ENCODE results near the gene FYN.

FYN gene

DNA sequence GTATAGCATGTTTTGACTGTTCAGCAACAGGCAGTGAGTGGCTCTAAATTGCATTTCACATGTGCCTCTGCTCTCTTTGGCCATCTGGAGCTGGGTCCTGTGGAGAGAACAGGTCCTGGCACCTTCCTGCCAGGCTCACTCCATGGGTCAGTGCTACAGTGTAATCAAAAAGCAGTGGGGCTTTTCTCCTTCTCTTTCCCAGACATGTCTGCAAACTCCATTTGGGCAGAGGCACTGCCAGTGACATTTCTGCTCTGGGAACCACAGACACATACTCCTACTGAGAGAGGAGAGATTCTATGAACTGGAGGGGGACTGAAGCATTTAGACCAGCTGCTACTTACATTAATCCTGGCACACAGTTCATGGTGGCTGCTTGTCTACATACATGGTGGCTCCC, 199.3 kb downstream of the FYN start:
- no peak for DNase-seq

DNA sequence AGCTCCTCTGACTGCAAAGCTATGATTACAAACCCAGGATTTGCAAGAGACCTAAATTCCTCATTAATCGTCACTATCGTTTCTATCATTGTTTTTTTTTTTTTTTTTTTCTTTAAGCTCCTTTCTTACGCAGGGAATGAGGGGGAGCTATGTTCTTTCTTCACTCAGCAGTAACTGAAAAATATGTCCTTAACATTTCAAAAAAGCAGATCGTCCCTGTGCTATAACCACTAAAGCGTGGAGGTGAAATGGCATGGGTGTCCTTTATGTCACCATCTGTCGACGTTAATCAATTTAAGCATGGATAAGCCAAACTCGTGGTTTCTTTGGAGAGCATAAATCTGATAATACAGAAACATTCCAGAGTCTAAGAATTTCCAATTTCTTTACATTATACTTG, 199.7 kb downstream of the FYN start:
- DNase-seq = no peak

- DNase-seq = no peak
Measured at GRCh38 chr6:111672761-111673450, 200.3 kb downstream of the FYN start.

DNA sequence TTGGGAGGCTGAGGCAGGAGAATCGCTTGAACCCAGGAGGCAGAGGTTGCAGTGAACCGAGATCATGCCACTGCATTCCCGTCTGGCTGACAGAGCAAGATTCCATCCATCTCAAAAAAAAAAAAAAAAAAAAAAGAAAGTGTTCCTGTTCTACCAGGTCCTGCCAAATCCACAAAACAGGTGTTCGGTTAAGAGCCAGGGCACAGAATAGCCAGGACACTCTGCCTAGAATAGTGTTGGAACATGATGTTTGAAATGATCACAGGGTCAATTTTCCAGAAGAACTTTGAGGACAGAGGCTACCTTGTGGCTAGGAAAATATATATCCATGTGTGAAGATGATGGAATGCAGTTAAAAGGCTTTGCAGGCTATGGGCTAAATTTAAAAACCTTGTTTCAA, 203.9 kb downstream of the FYN start:
- DNase-seq = no peak

GRCh38 chr6:111668410-111668809, 204.8 kb downstream of the FYN start:
- DNase-seq = no peak

GRCh38 chr6:111667931-111668330, 205.3 kb downstream of the FYN start:
- DNase-seq = no peak

GRCh38 chr6:111666847-111667246, 206.4 kb downstream of the FYN start:
- no peak for DNase-seq

DNA sequence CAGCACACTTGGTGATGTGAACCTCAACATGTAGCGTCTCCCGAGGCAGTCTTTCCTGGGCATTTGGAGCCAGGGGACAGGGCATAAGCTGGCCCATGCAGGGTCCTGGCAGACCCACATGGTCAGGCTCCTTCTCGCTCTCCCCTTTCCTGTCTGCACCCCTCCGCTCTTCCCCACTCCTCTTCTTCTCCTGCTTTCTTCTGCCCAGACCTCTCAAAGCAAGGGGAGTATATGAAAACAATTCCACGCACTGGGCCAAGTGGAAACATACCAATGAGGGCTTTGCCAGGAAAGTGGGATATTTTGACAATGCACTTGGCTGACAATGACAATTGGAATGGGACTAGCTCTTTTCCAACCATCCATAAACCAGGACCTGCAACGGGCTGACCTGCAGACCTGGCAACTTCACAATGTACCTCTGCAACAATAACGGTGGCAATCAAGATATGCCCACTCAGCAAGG, 208.7 kb downstream of the FYN start:
- no peak for DNase-seq

- no peak for DNase-seq
Measured at GRCh38 chr6:111663692-111664564, 209.3 kb downstream of the FYN start.

DNA sequence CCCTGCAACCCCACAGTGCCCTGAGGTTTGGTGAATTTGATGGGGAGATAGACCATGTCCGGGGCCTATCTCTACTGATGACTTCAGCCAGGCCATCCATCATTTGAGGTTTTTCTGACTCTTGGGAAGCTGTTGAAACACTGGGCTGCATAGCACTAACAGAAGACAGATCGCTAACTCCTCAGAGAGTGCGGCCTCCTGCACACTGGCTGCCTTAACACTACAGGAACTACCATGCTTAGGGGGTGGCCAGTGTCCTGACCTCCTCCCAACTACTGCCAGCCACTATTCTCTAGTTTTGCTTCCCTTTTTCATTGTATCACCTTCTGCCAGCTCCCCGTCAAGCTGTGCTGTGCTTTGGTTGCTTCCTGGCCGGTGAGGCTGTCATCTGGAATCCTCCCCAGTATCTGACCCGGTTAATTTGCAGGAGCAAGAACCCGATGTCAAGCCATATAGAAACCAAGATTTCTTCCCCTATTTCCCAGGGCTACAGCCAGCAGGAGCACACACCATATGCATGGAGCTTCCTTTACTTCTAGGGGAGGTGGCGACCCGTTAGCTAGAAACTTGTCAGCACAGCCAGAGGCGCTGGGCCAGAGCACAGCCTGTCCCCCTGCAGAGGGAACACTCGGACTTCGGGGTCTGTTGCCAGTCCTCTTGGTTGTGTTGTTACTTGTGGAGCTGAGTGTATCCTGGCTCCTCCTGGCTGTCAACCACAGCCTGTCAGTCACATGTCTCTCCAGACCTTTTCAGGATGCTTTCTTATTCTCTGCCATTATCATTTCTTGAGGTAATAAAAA, 210.3 kb downstream of the FYN start:
- DNase-seq = no peak

- no peak for DNase-seq
Measured at GRCh38 chr6:111662072-111662793, 211.0 kb downstream of the FYN start.

GRCh38 chr6:111661541-111662061, 211.7 kb downstream of the FYN start:
- no peak for DNase-seq

DNA sequence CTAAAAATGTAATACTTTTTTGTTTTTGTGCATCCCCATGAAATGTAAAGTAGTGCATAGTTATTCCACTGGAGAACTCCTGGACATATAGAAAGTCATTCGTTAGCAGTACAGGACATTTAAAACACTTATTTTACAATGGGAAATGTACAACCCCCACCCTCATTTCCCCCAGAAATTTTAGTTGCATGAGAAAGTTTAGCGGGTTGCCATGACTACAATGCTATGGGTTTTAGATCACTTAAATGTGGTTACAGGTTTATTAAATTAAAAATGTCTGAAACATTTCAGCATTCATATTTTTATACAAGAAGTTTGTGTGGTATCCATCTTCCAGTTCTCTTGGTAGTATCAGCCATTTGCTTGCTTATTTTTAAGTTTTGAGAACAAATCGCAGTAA, 212.7 kb downstream of the FYN start:
- DNase-seq = no peak

GRCh38 chr6:111658462-111659154, 214.6 kb downstream of the FYN start:
- DNase-seq = no peak

DNA sequence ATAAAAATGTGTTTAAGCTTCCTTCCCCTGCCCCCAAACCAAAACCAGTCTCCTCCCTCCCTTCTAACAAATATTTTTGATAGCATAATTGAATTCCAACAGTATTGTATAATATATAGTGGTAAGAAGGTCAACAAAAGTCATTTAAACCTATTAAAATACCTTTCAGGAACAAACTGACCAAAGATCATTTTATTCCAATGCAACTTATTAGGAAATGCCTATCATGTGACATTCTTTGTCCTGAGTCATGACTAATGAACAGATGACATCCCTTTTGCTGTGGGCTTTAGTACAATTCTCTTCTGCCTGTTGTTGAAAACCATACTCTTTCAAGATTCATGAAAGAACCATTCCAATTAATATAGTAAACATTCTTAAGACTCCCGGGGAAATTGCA, 216.1 kb downstream of the FYN start:
- DNase-seq = no peak

DNA sequence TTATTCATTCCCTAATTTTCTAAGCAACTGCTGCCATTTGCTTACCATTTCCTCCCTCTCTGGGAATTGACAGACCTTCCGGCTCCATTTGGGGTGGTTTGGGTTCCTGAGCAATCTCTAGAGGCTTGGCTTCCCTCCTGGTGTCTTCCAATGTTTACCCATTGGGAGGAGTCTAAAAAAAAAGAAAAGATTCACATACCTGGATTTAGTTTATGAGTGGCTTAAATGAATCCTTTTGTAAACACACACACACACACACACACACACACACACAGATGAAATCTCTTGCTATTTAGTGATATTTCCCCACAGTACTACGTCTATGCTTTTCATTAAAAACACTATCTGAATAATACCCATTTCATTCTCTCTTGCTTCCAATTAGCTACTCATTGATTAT, 219.3 kb downstream of the FYN start:
- DNase-seq = no peak

GRCh38 chr6:111653434-111653833, 219.8 kb downstream of the FYN start:
- DNase-seq = no peak

DNA sequence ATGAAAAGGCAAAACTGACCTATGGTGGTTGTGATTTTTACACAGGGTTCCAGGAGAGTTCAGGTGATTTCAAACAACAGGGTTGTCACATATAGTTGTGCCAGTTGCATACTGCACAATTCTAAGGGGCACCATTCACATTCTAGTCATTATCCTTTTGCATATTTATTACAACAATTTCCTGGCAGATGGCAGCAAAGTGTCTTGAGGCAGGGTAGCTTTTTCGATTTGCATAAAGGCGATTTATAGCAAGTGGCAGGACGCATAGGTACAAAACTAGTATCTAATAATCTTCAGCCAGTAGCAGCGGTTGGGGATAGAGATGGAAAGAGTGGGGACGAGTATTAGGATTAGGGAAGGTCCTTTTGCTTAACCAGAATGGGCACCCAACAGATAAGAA, 221.1 kb downstream of the FYN start:
- no peak for DNase-seq

GRCh38 chr6:111651185-111652034, 221.8 kb downstream of the FYN start:
- no peak for DNase-seq

DNA sequence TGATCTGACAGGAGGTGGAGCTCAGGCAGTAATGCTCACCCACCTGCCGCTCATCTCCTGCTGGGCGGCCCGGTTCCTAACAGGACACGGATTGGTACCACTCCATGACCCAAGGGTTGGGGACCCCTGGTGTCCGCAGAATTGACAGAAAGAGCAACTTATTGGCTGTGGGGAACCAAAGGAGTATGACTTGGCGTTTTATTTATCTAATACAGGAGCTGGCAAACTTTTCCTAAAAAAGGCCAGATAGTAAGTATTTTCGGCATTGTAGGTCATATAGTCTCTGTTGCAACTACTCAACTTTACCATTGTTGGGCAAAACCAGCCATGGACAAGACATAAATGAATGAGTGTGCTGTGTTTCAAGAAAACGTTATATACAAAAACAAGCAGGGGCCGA, 223.2 kb downstream of the FYN start:
- DNase-seq = no peak

GRCh38 chr6:111648100-111648499, 225.2 kb downstream of the FYN start:
- DNase-seq = no peak
